NCI-H510A treated with DMSO at 0.1 percent for 48 hours (cell line): Measurements from ENCODE around the gene AKR1C1.
"Not testable (repeated sequence)": the region's sequence is repeated elsewhere in the genome, so short reads cannot be mapped to it uniquely, and the experiment has no call there.

Experiments used
- DNase-seq: peaks from one replicate; lab custom pipeline; 2025; lab: John Stamatoyannopoulos, UW

Gene AKR1C1

GRCh38 chr10:4947635-4948596 lies 15.3 kb upstream of the AKR1C1 start:
- DNase-seq, result no peak

GRCh38 chr10:4951512-4952162 lies 11.6 kb upstream of the AKR1C1 start:
- DNase-seq, result not testable (repeated sequence)

GRCh38 chr10:4953405-4953804 lies 9.8 kb upstream of the AKR1C1 start:
- no peak for DNase-seq

- DNase-seq, result not testable (repeated sequence)
Measured at GRCh38 chr10:4956088-4956487, 7.1 kb upstream of the AKR1C1 start.

- not testable (repeated sequence) for DNase-seq
Measured at GRCh38 chr10:4956955-4957645, 6.1 kb upstream of the AKR1C1 start.

- DNase-seq, result not testable (repeated sequence)
Measured at GRCh38 chr10:4961558-4961957, 1.7 kb upstream of the AKR1C1 start.

GRCh38 chr10:4962308-4962707 lies 907 bp upstream of the AKR1C1 start:
- not testable (repeated sequence) for DNase-seq

GRCh38 chr10:4963815-4964154 lies 570 bp downstream of the AKR1C1 start:
- DNase-seq, result not testable (repeated sequence)

- DNase-seq, result not testable (repeated sequence)
Measured at GRCh38 chr10:4965763-4966162, 2.5 kb downstream of the AKR1C1 start.

GRCh38 chr10:4967189-4967588 lies 4.0 kb downstream of the AKR1C1 start:
- DNase-seq, result not testable (repeated sequence)

- not testable (repeated sequence) for DNase-seq
Measured at GRCh38 chr10:4969289-4969688, 6.1 kb downstream of the AKR1C1 start.

GRCh38 chr10:4970362-4970761 lies 7.1 kb downstream of the AKR1C1 start:
- DNase-seq, result not testable (repeated sequence)

GRCh38 chr10:4972369-4973142 lies 9.3 kb downstream of the AKR1C1 start:
- not testable (repeated sequence) for DNase-seq

- not testable (repeated sequence) for DNase-seq
Measured at GRCh38 chr10:4973294-4973693, 10.1 kb downstream of the AKR1C1 start.

- not testable (repeated sequence) for DNase-seq
Measured at GRCh38 chr10:4974400-4974799, 11.2 kb downstream of the AKR1C1 start.

GRCh38 chr10:4977025-4977424 lies 13.8 kb downstream of the AKR1C1 start:
- DNase-seq, result no peak

- no peak for DNase-seq
Measured at GRCh38 chr10:4978870-4979269, 15.7 kb downstream of the AKR1C1 start.

- no peak for DNase-seq
Measured at GRCh38 chr10:4980793-4981192, 17.6 kb downstream of the AKR1C1 start.

GRCh38 chr10:4981722-4982471 lies 18.7 kb downstream of the AKR1C1 start:
- DNase-seq, result peak; percentile 24

GRCh38 chr10:4982764-4983226 lies 19.6 kb downstream of the AKR1C1 start:
- DNase-seq, result no peak
